Hematopoietic multipotent progenitor cell treated with erythropoietin and hydrocortisone succinate and interleukin-3 and kit ligand, for 17 days (in vitro differentiated cells): ENCODE measurements around the gene DAPP1.
"Not testable (repeated sequence)": the region's sequence is repeated elsewhere in the genome, so short reads cannot be mapped to it uniquely, and the experiment has no call there.

Experiments
- DNase-seq: peaks from one replicate; pipeline ENCODE4 v3.0.0-alpha.2; 2015; ENCODE audit warnings: low spot score

DAPP1 gene

GRCh38 chr4:99824070-99824599 lies 7.5 kb downstream of the DAPP1 start:
- no peak for DNase-seq

GRCh38 chr4:99825272-99825671 lies 8.6 kb downstream of the DAPP1 start:
- no peak for DNase-seq

- DNase-seq: no peak
Measured at GRCh38 chr4:99826016-99826415, 9.4 kb downstream of the DAPP1 start.

GRCh38 chr4:99827454-99827853 lies 10.8 kb downstream of the DAPP1 start:
- DNase-seq: no peak

- DNase-seq: no peak
Measured at GRCh38 chr4:99827857-99828256, 11.2 kb downstream of the DAPP1 start.

- DNase-seq: no peak
Measured at GRCh38 chr4:99828477-99828876, 11.8 kb downstream of the DAPP1 start.

GRCh38 chr4:99830051-99830450 lies 13.4 kb downstream of the DAPP1 start:
- not testable (repeated sequence) for DNase-seq

GRCh38 chr4:99832321-99832720 lies 15.7 kb downstream of the DAPP1 start:
- DNase-seq: no peak

- no peak for DNase-seq
Measured at GRCh38 chr4:99832758-99833157, 16.1 kb downstream of the DAPP1 start.

GRCh38 chr4:99833756-99834155 lies 17.1 kb downstream of the DAPP1 start:
- DNase-seq: no peak

GRCh38 chr4:99834569-99834968 lies 17.9 kb downstream of the DAPP1 start:
- DNase-seq: no peak

- no peak for DNase-seq
Measured at GRCh38 chr4:99835942-99836341, 19.3 kb downstream of the DAPP1 start.

- no peak for DNase-seq
Measured at GRCh38 chr4:99838927-99839326, 22.3 kb downstream of the DAPP1 start.

- DNase-seq: no peak
Measured at GRCh38 chr4:99841129-99841528, 24.5 kb downstream of the DAPP1 start.

GRCh38 chr4:99843413-99843812 lies 26.8 kb downstream of the DAPP1 start:
- no peak for DNase-seq

- DNase-seq: no peak
Measured at GRCh38 chr4:99844048-99844447, 27.4 kb downstream of the DAPP1 start.

- no peak for DNase-seq
Measured at GRCh38 chr4:99845179-99845578, 28.6 kb downstream of the DAPP1 start.

GRCh38 chr4:99845708-99846469 lies 29.3 kb downstream of the DAPP1 start:
- DNase-seq: no peak

GRCh38 chr4:99846891-99847290 lies 30.3 kb downstream of the DAPP1 start:
- no peak for DNase-seq

- no peak for DNase-seq
Measured at GRCh38 chr4:99847362-99847976, 30.8 kb downstream of the DAPP1 start.

GRCh38 chr4:99848591-99849001 lies 32.0 kb downstream of the DAPP1 start:
- no peak for DNase-seq

- DNase-seq: no peak
Measured at GRCh38 chr4:99852199-99852749, 35.6 kb downstream of the DAPP1 start.

GRCh38 chr4:99853190-99853589 lies 36.6 kb downstream of the DAPP1 start:
- no peak for DNase-seq
